Hindlimb muscle (tissue), 1 donor: Measurements from ENCODE around the gene ASTE1. TPM values are rescaled to one million over a fixed set of nuclear protein-coding genes. Genes with fewer than 3 reads are reported as not detected.

ENCODE experiments used
- polyA plus RNA-seq: library from polyadenylated mRNA; unstranded; fragments of 120-200 nt; gene quantifications from one replicate; pipeline ENCODE4 v1.2.1, GENCODE V29; 2013; ENCODE audit not compliant: insufficient read length

Gene ASTE1
- polyA plus RNA-seq, 1 donor, result 5.5 TPM

Other genes starting within 250 kb of the ASTE1 start
- 58.9 TPM for gene ATP2C1, start 132.7 kb downstream of the ASTE1 start, polyA plus RNA-seq
- 6.2 TPM for gene NEK11, start 52 bp upstream of the ASTE1 start, polyA plus RNA-seq